HL-60 (cell line): ENCODE results near the gene ELF2.
"Not testable (repeated sequence)": the region's sequence is repeated elsewhere in the genome, so short reads cannot be mapped to it uniquely, and the experiment has no call there.

Source experiments
- DNase-seq, 2 experiments: peaks; one replicate each; pipeline ENCODE4 v3.0.0-alpha.2; 2010 to 2020; ENCODE audit warnings: low read depth in 1 of 2, low spot score in 1 of 2
- H3K27ac ChIP-seq: fragments of 250-450 bp; sonication (Bioruptor Pico); replicated peaks from 2 replicates; pipeline ENCODE4 v1.5.1; 2020; ENCODE audit warnings: mild to moderate bottlenecking, moderate library complexity
- H3K27me3 ChIP-seq: fragments of 250-450 bp; sonication (Bioruptor Pico); 2 replicates; pipeline ENCODE4 v1.5.1; 2021; ENCODE audit warnings: mild to moderate bottlenecking, moderate library complexity; ENCODE audit not compliant: insufficient read depth, poor library complexity, severe bottlenecking
- H3K4me3 ChIP-seq: replicated peaks from 2 replicates; pipeline ENCODE4 v1.5.1; 2011; ENCODE audit warnings: mild to moderate bottlenecking, control low read depth, low read length; ENCODE audit not compliant: insufficient read depth
- GABPA ChIP-seq: IDR thresholded peaks from 2 replicates; pipeline ENCODE4 v1.6.1; 2012; ENCODE audit warnings: low read depth
- POLR2AphosphoS5 ChIP-seq: IDR thresholded peaks from 2 replicates; pipeline ENCODE4 v1.6.1; 2012; ENCODE audit warnings: low read depth
- SPI1 ChIP-seq: IDR thresholded peaks from 2 replicates; pipeline ENCODE4 v1.6.1; 2012; ENCODE audit warnings: low read depth, mild to moderate bottlenecking, borderline replicate concordance
- TF ChIP-seq, protein P1 (sequence below): IDR thresholded peaks from one replicate; pipeline ENCODE4 v1.5.1; 2011; ENCODE audit warnings: low read length, control low read depth, inconsistent platforms; ENCODE audit not compliant: insufficient read depth
- TF ChIP-seq, protein P2 (sequence below): IDR thresholded peaks from 2 replicates; pipeline ENCODE4 v1.6.1; 2012; ENCODE audit warnings: low read depth; ENCODE audit not compliant: insufficient replicate concordance

Gene ELF2

GRCh38 chr4:139202991-139203390 lies 26.0 kb upstream of the ELF2 start:
- no peak for DNase-seq
- TF ChIP-seq GABPA, result no peak
- Histone ChIP-seq H3K4me3 (no peak overlapping the region), H3K27ac (no peak overlapping the region), H3K27me3 (no peaks in the 10 kb centered on the region)

DNA sequence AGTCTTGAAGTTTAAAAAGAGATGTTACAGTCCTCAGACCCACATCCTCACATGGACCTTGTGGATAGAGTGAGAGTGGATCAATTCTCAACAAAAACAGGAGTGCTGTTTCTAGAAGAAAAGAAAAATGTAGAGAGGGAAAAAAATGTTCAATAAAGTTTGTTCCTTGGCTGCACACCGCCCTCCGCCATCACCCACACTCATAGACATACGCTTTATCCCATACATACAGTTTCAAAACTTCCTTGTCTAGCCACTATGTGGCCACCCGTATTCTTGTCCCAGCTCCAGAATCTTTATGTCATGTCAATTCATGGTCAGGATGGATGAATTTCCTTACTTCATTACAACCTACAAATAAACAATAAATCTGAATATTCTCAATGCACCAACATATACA lies 23.5 kb upstream of the ELF2 start:
- H3K27me3 ChIP-seq, result no peaks in the 10 kb centered on the region
- H3K27ac ChIP-seq, result no peak overlapping the region
- DNase-seq, result no peak
- no peak overlapping the region for H3K4me3 ChIP-seq
- TF ChIP-seq POLR2AphosphoS5 (no peak), GABPA (no peak)
- TF ChIP-seq, protein P1, sequence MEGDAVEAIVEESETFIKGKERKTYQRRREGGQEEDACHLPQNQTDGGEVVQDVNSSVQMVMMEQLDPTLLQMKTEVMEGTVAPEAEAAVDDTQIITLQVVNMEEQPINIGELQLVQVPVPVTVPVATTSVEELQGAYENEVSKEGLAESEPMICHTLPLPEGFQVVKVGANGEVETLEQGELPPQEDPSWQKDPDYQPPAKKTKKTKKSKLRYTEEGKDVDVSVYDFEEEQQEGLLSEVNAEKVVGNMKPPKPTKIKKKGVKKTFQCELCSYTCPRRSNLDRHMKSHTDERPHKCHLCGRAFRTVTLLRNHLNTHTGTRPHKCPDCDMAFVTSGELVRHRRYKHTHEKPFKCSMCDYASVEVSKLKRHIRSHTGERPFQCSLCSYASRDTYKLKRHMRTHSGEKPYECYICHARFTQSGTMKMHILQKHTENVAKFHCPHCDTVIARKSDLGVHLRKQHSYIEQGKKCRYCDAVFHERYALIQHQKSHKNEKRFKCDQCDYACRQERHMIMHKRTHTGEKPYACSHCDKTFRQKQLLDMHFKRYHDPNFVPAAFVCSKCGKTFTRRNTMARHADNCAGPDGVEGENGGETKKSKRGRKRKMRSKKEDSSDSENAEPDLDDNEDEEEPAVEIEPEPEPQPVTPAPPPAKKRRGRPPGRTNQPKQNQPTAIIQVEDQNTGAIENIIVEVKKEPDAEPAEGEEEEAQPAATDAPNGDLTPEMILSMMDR, result no peak

DNA sequence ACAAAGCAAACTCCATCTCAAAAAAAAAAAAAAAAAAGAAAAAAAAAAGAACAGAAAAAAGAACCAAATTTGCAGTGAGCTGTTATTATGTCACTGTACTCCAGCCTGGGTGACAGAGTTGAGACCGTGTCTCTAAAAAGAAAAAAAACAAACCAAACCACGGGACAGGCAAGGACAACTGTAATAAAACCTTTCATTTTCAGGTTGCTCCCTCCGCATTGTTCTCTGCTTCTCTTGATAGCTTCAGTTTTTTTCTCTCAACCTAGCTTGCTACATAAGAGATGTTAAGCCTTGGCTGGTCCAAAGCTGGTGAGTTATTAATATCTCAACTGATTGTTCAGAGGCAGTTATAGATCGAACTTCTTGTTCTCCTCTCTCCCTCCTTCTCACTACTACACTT lies 23.1 kb upstream of the ELF2 start:
- Histone ChIP-seq H3K27ac (no peak overlapping the region), H3K4me3 (no peak overlapping the region), H3K27me3 (no peaks in the 10 kb centered on the region)
- DNase-seq, result no peak
- TF ChIP-seq, protein P2, sequence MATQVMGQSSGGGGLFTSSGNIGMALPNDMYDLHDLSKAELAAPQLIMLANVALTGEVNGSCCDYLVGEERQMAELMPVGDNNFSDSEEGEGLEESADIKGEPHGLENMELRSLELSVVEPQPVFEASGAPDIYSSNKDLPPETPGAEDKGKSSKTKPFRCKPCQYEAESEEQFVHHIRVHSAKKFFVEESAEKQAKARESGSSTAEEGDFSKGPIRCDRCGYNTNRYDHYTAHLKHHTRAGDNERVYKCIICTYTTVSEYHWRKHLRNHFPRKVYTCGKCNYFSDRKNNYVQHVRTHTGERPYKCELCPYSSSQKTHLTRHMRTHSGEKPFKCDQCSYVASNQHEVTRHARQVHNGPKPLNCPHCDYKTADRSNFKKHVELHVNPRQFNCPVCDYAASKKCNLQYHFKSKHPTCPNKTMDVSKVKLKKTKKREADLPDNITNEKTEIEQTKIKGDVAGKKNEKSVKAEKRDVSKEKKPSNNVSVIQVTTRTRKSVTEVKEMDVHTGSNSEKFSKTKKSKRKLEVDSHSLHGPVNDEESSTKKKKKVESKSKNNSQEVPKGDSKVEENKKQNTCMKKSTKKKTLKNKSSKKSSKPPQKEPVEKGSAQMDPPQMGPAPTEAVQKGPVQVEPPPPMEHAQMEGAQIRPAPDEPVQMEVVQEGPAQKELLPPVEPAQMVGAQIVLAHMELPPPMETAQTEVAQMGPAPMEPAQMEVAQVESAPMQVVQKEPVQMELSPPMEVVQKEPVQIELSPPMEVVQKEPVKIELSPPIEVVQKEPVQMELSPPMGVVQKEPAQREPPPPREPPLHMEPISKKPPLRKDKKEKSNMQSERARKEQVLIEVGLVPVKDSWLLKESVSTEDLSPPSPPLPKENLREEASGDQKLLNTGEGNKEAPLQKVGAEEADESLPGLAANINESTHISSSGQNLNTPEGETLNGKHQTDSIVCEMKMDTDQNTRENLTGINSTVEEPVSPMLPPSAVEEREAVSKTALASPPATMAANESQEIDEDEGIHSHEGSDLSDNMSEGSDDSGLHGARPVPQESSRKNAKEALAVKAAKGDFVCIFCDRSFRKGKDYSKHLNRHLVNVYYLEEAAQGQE, result no peak

DNA sequence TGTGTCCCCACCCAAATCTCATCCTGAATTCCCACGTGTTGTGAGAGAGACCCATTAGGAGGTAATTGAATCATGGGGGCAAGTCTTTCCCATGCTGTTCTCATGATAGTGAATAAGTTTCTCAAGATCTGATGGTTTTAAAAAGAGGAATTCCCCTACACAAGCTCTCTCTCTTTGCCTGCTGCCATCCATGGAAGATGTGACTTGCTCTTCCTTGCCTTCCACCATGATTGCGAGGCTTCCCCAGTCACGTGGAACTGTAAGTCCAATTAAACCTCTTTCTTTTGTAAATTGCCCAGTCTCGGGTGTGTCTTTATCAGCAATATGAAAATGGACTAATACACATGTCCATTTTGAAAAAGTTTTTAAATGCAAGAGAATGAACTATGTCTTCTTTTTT lies 20.2 kb upstream of the ELF2 start:
- not testable (repeated sequence) for H3K4me3 ChIP-seq, H3K27ac ChIP-seq, H3K27me3 ChIP-seq, DNase-seq

DNA sequence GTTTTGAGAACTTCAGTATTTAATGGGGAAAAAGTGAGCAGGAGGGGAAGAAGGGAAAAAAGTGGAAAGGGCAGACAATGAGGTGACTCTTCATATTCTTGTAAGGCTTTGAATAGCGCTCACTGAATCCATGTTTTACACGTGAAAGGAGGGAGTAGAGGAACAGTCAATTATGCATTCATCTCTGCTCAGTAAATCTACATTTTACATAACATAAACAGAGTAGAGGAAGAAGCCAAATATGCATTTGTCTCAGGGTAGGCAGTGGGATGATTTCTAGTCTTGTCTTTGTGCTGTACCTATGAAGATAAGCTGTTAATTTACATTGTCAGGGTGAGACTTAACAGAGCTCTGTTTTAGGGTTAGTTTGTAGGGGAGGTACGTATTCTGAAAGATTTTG lies 19.4 kb upstream of the ELF2 start:
- no peak for DNase-seq
- TF ChIP-seq, protein P2, result no peak
- TF ChIP-seq SPI1, result no peak
- Histone ChIP-seq H3K27ac (no peak overlapping the region), H3K4me3 (no peak overlapping the region), H3K27me3 (no peaks in the 10 kb centered on the region)

DNA sequence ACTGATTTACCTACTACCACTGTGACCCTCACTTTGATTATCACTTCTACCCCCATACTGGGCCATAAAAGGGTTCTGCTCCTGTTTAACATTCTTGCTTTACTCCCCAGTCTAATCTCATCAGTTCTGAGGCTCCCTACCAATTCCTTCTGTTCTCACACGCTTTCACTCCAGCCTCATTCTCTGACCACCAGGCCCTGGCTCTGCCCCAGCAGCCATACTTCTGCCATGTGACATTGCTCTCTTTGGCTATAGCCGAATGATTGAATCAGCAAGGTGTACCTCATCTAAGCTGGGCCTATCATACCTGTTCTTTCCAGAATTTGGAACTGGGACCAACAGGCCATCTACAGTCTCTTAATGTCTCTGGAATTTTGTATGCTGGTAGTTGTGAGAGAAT lies 14.4 kb upstream of the ELF2 start:
- TF ChIP-seq POLR2AphosphoS5 (no peak), GABPA (no peak), SPI1 (no peak)
- TF ChIP-seq, protein P2, result no peak
- TF ChIP-seq, protein P1, result no peak
- H3K27ac ChIP-seq, result peak overlapping the region; percentile 7
- H3K4me3 ChIP-seq, result no peak overlapping the region
- no peaks in the 10 kb centered on the region for H3K27me3 ChIP-seq
- no peak for DNase-seq
